C4-2B (cell line): ENCODE measurements around the gene SHB.

Source experiments
- H3K27ac ChIP-seq: fragments of 450-650 bp; 2 replicates; pipeline ENCODE4 v1.5.1; 2017
- CTCF ChIP-seq: fragments of 450-650 bp; conservative IDR thresholded peaks from 2 replicates; pipeline ENCODE4 v1.5.1; 2017; ENCODE audit warnings: mild to moderate bottlenecking
- ZFX ChIP-seq: fragments of 450-650 bp; IDR thresholded peaks from 2 replicates; pipeline ENCODE4 v1.6.1; 2017

SHB gene

GRCh38 chr9:38068701-38069628, at the start of gene SHB:
SHB (minus strand) TSS chr9:38069227; CDS start chr9:38068645, 582 bp downstream.
- peak within 1 kb of the TSS; percentile 94 for H3K27ac ChIP-seq
- TF ChIP-seq ZFX (no peak), CTCF (peak; percentile 66)

GRCh38 chr9:38117651-38118050, 48.6 kb upstream of the SHB start:
- TF ChIP-seq ZFX (no peak), CTCF (no peak)

GRCh38 chr9:38114905-38115304, 45.9 kb upstream of the SHB start:
- no peak overlapping the region for H3K27ac ChIP-seq
- no peak for TF ChIP-seq CTCF
- TF ChIP-seq ZFX: no peak

More at GRCh38 chr9:38117651-38118050, 48.6 kb upstream of the SHB start:
- H3K27ac ChIP-seq: no peak overlapping the region

GRCh38 chr9:38112456-38112855, 43.4 kb upstream of the SHB start:
- no peak for TF ChIP-seq ZFX
- no peak for TF ChIP-seq CTCF
- H3K27ac ChIP-seq: no peak overlapping the region

GRCh38 chr9:38112049-38112448, 43.0 kb upstream of the SHB start:
- no peak for TF ChIP-seq CTCF
- TF ChIP-seq ZFX: no peak
- H3K27ac ChIP-seq: no peak overlapping the region

GRCh38 chr9:38110476-38110875, 41.4 kb upstream of the SHB start:
- no peak overlapping the region for H3K27ac ChIP-seq
- TF ChIP-seq CTCF: no peak
- no peak for TF ChIP-seq ZFX

GRCh38 chr9:38109601-38110000, 40.6 kb upstream of the SHB start:
- H3K27ac ChIP-seq: no peak overlapping the region
- TF ChIP-seq ZFX (no peak), CTCF (no peak)
